Endodermal cell (in vitro differentiated cells): Measurements from ENCODE around the gene FSHB. TPM values are rescaled to one million over a fixed set of nuclear protein-coding genes. Genes with fewer than 3 reads are reported as not detected.

Source experiments
- DNase-seq: peaks from one replicate; pipeline ENCODE4 v3.0.0-alpha.2; 2017
- H3K27ac ChIP-seq: 2 replicates; pipeline ENCODE4 v1.5.1; 2013; ENCODE audit warnings: mild to moderate bottlenecking, low read depth, low read length, moderate library complexity
- H3K27me3 ChIP-seq: 2 replicates; pipeline ENCODE4 v1.6.1; 2013; ENCODE audit warnings: mild to moderate bottlenecking, low read length, moderate library complexity; ENCODE audit not compliant: insufficient read depth, control insufficient read depth, poor library complexity, severe bottlenecking
- H3K36me3 ChIP-seq: 2 replicates; pipeline ENCODE4 v1.7.0; 2013; ENCODE audit warnings: mild to moderate bottlenecking, low read length, moderate library complexity; ENCODE audit not compliant: control insufficient read depth, insufficient read depth
- H3K4me1 ChIP-seq: one replicate; pipeline ENCODE4 v1.7.0; 2013; ENCODE audit warnings: low read length; ENCODE audit not compliant: control insufficient read depth, insufficient read depth
- H3K4me3 ChIP-seq: 2 replicates; pipeline ENCODE4 v1.5.1; 2013; ENCODE audit warnings: mild to moderate bottlenecking, low read length, moderate library complexity
- H3K9ac ChIP-seq: 2 replicates; pipeline ENCODE4 v1.6.1; 2013; ENCODE audit warnings: mild to moderate bottlenecking, low read length, moderate library complexity; ENCODE audit not compliant: poor library complexity, severe bottlenecking; ENCODE audit errors: extremely low read depth
- H3K9me3 ChIP-seq: 2 replicates; pipeline ENCODE4 v1.6.1; 2013; ENCODE audit warnings: mild to moderate bottlenecking, low read length, moderate library complexity; ENCODE audit not compliant: control insufficient read depth
- H3K27ac Mint-ChIP-seq: 2 replicates; pipeline ENCODE4 v1.8.0; 2020; ENCODE audit warnings: mixed read lengths
- H3K27me3 Mint-ChIP-seq: 2 replicates; pipeline ENCODE4 v1.8.0; 2021; ENCODE audit warnings: mild to moderate bottlenecking, mixed read lengths; ENCODE audit not compliant: insufficient read depth
- H3K36me3 Mint-ChIP-seq: 2 replicates; pipeline ENCODE4 v1.8.0; 2020; ENCODE audit warnings: low read depth, mixed read lengths
- H3K4me1 Mint-ChIP-seq: 2 replicates; pipeline ENCODE4 v1.8.0; 2020; ENCODE audit warnings: mixed read lengths
- H3K4me3 Mint-ChIP-seq: 2 replicates; pipeline ENCODE4 v1.8.0; 2020; ENCODE audit warnings: mild to moderate bottlenecking, moderate library complexity, mixed read lengths
- H3K9me3 Mint-ChIP-seq: 2 replicates; pipeline ENCODE4 v1.8.0; 2020; ENCODE audit warnings: mild to moderate bottlenecking, mixed read lengths
- WGBS, 2 experiments: methylation state at CpG; one replicate each; pipeline versions ENCODE4 v1.1.5 to v1.1.7; 2013; ENCODE audit warnings: missing lambda C conversion rate in 2 of 2, mixed read lengths in 1 of 2; ENCODE audit not compliant: insufficient coverage in 1 of 2, insufficient read length in 1 of 2; 5-methylcytosine and 5-hydroxymethylcytosine counted together
- total RNA-seq, 2 donors: library from RNA; stranded (reverse); fragmentation: NEBNext Ultra II Directional in 1 of 2; extraction: Animal tissue kit (Norgen Biotek cat#: 25700) in 1 of 2; gene quantifications; 2 replicates in 1 of 2; 3 replicates in 1 of 2; pipeline ENCODE4 v1.2.1, GENCODE V29; 2021
- TF ChIP-seq, protein P1 (sequence below): fragments of 200-600 bp; sonication (generic); conservative IDR thresholded peaks from 2 replicates; pipeline ENCODE4 v1.5.0; 2021; ENCODE audit warnings: antibody characterized with exemption, mild to moderate bottlenecking

FSHB gene
- total RNA-seq, 2 donors from 2014 or later, result not detected

DNA sequence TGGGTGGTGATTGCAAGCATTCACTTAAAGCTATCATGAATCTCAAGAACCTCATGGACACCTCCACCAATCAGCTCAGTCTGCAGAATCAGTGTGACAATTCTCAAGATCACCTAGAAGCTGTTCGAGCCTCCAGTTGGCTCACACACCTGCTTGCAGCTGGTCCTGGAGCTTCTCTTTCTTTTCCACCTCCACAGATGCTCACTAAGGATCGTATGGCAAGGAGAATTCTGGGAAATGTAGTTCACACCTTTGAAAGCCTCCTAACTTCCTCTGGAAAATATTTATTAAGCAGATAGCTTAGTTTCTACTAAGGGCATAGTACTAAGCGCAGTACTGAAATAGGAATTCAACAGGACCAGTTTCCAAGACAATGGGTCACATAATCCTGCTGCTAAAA, 26.2 kb downstream of the FSHB start:
- Mint-ChIP-seq H3K27ac (no peak overlapping the region), H3K36me3 (no peaks in the 10 kb centered on the region), H3K4me1 (no peaks in the 10 kb centered on the region), H3K27me3 (peaks cover 40% of the 10 kb centered on the region), H3K9me3 (no peaks in the 10 kb centered on the region), H3K4me3 (no peak overlapping the region)
- Histone ChIP-seq H3K4me1 (no peaks in the 10 kb centered on the region), H3K4me3 (no peak overlapping the region), H3K27me3 (peaks cover 20% of the 10 kb centered on the region), H3K36me3 (no peaks in the 10 kb centered on the region), H3K9me3 (no peaks in the 10 kb centered on the region), H3K27ac (no peak overlapping the region), H3K9ac (no peak overlapping the region)
- WGBS, 2 experiments, result 74 to 77% methylated on average over 2 to 3 of the region's 3 CpGs
- DNase-seq, result no peak
- TF ChIP-seq, protein P1, sequence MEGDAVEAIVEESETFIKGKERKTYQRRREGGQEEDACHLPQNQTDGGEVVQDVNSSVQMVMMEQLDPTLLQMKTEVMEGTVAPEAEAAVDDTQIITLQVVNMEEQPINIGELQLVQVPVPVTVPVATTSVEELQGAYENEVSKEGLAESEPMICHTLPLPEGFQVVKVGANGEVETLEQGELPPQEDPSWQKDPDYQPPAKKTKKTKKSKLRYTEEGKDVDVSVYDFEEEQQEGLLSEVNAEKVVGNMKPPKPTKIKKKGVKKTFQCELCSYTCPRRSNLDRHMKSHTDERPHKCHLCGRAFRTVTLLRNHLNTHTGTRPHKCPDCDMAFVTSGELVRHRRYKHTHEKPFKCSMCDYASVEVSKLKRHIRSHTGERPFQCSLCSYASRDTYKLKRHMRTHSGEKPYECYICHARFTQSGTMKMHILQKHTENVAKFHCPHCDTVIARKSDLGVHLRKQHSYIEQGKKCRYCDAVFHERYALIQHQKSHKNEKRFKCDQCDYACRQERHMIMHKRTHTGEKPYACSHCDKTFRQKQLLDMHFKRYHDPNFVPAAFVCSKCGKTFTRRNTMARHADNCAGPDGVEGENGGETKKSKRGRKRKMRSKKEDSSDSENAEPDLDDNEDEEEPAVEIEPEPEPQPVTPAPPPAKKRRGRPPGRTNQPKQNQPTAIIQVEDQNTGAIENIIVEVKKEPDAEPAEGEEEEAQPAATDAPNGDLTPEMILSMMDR, result no peak

DNA sequence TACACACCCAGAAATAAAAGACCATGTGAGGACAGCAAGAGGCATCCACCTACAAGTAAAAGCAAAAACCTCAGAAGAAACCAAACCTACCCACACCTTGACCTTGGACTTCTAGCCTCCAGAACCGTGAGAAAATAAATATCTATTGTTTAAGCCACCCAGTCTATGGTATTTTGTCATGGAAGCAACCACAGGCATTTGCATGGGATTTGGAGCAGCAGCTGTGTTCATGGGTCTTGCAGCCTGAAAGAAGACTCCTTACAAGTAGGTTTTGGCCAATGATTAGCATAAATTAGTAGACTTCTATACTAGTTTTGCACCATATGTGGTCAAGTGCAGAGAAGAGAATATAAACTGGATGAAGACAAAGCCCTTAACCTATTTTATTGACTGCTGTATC, 27.9 kb downstream of the FSHB start:
- H3K4me3 Mint-ChIP-seq, result no peak overlapping the region
- no peaks in the 10 kb centered on the region for H3K9me3 ChIP-seq
- H3K36me3 Mint-ChIP-seq, result no peaks in the 10 kb centered on the region
- H3K27ac Mint-ChIP-seq, result no peak overlapping the region
- H3K36me3 ChIP-seq, result no peaks in the 10 kb centered on the region
- no peak for DNase-seq
- H3K9me3 Mint-ChIP-seq, result no peaks in the 10 kb centered on the region
- H3K4me3 ChIP-seq, result no peak overlapping the region
- peaks cover 20% of the 10 kb centered on the region for H3K27me3 ChIP-seq
- TF ChIP-seq, protein P1, result no peak
- 64 to 74% methylated on average over 1 of the region's 1 CpG for WGBS, 2 experiments
- peaks cover 44% of the 10 kb centered on the region for H3K27me3 Mint-ChIP-seq
- no peak overlapping the region for H3K27ac ChIP-seq
- H3K4me1 Mint-ChIP-seq, result no peaks in the 10 kb centered on the region
- no peaks in the 10 kb centered on the region for H3K4me1 ChIP-seq
- H3K9ac ChIP-seq, result no peak overlapping the region

DNA sequence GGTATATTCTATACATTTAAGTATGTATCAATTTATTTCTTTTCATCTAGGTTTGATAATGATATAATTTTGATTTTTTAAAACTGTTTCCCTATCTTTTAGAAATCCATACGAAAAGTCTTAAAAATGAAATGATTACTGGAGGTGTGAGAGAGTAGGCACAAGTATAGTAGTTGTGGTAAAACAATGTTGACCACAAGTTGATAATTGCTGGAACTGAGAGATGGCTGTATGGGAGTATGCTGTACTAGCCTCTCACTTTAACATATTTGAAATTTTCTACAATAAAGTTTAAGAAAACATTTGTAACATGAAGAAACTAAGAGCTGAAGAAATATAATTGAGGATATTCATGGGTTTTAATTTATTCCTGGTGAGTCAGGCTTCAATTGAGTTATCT, 30.0 kb downstream of the FSHB start:
- Histone ChIP-seq H3K27ac (no peak overlapping the region), H3K36me3 (no peaks in the 10 kb centered on the region), H3K4me3 (no peak overlapping the region), H3K27me3 (peaks cover 10% of the 10 kb centered on the region), H3K9me3 (no peaks in the 10 kb centered on the region), H3K4me1 (no peaks in the 10 kb centered on the region), H3K9ac (no peak overlapping the region)
- H3K9me3 Mint-ChIP-seq, result peaks cover 9% of the 10 kb centered on the region
- no peaks in the 10 kb centered on the region for H3K4me1 Mint-ChIP-seq
- H3K27ac Mint-ChIP-seq, result no peak overlapping the region
- H3K36me3 Mint-ChIP-seq, result no peaks in the 10 kb centered on the region
- TF ChIP-seq, protein P1, result no peak
- H3K4me3 Mint-ChIP-seq, result no peak overlapping the region
- 96 to 100% methylated on average over 1 of the region's 1 CpG for WGBS, 2 experiments
- DNase-seq, result no peak
- peaks cover 38% of the 10 kb centered on the region for H3K27me3 Mint-ChIP-seq
